GM04503 (cell line): ENCODE results near the gene LITAFD.
"Not testable (repeated sequence)": the region's sequence is repeated elsewhere in the genome, so short reads cannot be mapped to it uniquely, and the experiment has no call there.

Source experiments
- DNase-seq: peaks from one replicate; pipeline ENCODE4 v3.0.0-alpha.2; 2012; ENCODE audit warnings: low read depth

The LITAFD gene

DNA sequence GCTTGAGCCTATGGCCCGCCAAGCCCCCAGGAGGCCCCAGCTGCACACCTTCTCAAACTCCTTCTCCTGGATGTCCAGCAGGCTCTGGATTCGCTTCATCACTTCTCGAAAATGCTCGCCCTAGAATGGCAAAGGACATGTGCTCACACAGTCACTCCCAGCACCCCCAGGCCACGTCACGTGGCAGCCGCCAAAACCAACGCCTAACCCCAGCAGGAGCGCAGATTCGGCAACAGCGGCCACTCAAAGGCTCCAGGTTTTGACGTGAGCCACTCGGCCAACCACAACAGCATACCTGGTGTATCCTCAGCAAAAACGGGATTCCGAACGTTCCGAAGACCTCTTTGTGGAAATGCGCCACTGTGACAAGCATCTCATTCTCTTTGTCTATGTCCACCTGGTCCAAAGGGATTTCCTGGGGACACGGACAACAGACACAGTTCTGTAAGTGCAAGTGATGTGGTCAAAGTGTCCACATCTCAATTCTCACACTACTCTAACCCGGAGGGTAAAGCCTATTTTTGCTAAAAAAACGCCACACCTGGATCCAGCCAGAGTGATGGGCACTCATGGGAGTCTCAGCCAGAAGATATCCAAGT, 12.7 kb downstream of the LITAFD start:
- DNase-seq: no peak

DNA sequence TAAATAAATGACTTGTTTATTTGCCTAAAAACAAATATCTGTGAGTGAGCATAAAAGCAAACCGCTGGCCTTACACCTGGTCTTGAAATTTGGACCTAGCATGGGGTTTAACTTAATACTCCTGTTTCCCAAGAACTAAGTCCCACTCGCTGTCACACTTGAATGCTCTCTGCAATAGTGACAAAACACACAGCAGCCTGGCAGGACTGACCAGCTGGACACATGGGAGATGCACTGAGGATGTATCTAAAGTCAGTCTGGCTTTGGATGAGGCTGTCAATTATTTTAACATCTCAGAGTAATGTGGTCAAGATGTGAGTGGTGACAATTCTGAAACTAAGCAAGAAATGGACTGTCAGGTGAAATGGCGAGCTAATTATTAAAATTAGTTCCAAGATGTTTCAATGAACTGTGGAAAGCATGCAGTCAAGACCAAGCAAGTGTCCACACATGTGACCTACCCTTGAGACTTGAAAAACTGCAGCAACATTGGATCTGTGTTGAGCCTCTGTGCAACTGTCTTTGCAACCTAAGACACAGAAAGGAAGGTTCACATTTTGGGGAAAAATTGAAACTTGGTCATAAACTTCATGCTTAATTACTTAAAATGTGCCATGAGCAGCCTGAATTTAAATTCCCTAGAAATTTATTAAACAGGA, 16.6 kb downstream of the LITAFD start:
- DNase-seq: no peak

- DNase-seq: no peak
Measured at GRCh38 chr16:8899709-8900317, 17.7 kb downstream of the LITAFD start.

GRCh38 chr16:8900343-8900742, 18.2 kb downstream of the LITAFD start:
- no peak for DNase-seq

GRCh38 chr16:8901320-8901861, 19.2 kb downstream of the LITAFD start:
- DNase-seq: no peak

DNA sequence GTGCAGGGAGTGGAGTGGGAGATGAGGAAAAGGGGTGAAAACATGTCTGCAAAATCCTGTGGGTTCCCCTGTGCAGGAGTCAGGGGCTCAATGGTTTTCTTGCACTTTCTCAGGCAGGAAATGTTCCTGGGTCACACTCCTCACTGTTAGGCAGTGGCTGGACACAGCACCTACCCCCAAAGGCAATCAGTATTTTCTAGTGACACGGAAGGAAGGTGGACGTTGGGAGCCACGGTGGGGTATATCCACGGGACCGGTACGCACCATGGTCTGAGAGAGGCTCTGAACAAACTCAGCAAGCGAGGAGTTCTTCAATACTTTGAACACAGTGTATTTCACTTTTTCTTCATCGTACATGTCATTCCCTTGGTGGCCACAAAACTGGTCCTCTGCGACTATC, 20.9 kb downstream of the LITAFD start:
- DNase-seq: no peak

GRCh38 chr16:8904018-8904430, 21.9 kb downstream of the LITAFD start:
- DNase-seq: no peak

- no peak for DNase-seq
Measured at GRCh38 chr16:8905168-8905762, 23.1 kb downstream of the LITAFD start.

- DNase-seq: no peak
Measured at GRCh38 chr16:8905795-8906591, 23.8 kb downstream of the LITAFD start.

GRCh38 chr16:8907096-8907495, 24.9 kb downstream of the LITAFD start:
- DNase-seq: no peak

DNA sequence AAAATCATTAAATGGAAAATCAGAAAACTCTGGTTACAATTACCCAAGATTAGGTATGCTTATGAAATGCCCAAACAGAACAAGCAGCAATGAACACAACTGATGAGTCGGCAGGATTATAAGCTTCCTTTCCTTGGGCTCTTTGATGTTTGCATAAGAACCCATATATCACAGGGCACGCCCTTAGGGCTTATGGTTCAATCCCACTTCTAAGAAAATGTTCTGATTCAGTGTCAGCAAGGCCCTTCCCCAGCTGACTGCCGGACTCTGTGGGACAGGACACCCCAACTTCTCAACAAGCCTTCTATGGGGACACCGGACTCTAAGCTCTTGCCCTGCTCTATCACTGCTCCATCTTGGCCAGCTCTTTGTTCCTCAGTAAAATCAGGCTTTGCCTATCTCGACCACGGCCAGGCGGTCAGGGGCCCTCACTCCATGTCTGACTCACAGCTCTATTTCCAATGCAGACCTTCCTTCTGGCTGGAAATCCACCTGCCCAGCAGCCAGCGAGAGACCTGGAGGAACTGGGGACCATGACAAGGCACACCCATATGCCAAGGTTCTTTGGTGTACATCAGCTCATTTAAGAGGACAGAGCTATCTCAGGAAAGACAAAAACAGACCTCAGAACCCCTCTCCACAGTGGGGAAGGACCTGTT, 26.8 kb downstream of the LITAFD start:
- DNase-seq: no peak

- DNase-seq: no peak
Measured at GRCh38 chr16:8910811-8911210, 28.7 kb downstream of the LITAFD start.

- no peak for DNase-seq
Measured at GRCh38 chr16:8912793-8913192, 30.6 kb downstream of the LITAFD start.

GRCh38 chr16:8914098-8914497, 31.9 kb downstream of the LITAFD start:
- no peak for DNase-seq

GRCh38 chr16:8915722-8916301, 33.7 kb downstream of the LITAFD start:
- DNase-seq: no peak

GRCh38 chr16:8916541-8917225, 34.5 kb downstream of the LITAFD start:
- no peak for DNase-seq

DNA sequence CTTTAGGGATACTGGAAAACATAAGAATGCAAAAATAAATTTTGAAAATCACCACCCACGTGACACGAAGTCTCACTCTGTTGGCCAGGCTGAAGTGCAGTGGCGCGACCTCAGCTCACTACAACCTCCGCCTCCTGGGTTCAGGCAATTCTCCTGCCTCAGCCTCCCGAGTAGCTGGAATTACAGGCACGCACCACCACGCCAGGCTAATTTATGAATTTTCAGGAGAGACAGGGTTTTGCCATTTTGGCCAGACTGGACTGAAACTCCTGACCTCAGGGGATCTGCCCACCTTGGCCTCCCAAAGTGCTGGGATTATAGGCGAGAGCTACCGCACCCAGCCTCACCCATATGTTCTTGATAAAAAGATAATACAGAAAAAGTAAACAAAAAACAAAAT, 35.2 kb downstream of the LITAFD start:
- not testable (repeated sequence) for DNase-seq

DNA sequence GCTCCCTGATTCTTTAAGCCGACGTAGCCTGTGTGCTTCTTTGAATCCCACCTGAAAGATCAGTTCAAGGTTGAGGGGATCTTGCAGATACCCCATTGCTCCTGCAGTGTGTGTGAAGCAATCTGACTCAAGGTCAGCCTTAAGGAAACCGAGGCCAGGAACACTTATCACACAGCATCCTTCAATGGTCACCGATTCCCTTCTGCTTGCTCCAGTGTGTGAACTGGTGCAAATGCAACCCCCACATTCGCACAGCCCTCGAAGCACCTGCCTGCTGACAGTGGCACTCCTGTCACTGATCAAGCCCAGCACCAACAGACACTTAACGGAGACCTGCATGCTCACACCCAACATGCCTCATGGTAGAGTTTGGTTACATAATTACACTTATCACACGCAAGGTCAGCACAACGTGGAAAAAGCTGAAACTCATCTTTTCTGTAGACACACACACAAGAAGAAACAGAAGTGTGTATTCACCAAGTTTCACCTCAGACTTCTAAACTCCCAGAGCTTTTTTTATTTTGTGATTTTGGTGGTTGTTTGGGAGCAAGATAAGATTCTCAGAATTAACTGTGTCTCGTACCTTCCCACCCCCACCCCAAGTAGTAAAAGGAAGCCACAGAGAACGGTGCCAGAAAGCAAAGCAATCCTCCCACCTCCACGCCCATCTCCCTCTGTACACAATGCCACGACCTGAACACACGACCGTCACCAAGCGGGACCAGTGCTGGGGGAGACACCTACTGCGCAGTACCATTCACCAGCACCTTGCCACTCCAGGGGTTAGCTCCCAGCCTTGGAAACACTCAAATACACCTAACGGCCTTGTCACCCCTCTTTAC, 37.2 kb downstream of the LITAFD start:
- no peak for DNase-seq

- no peak for DNase-seq
Measured at GRCh38 chr16:8919934-8920462, 37.8 kb downstream of the LITAFD start.
